GM12878 (cell line): Measurements from ENCODE around the gene FTH1. TPM values are rescaled to one million over a fixed set of nuclear protein-coding genes. Genes with fewer than 3 reads are reported as not detected.

Experiments used
- ATAC-seq: fragments of 200-7000 bp; cut with Tn5 transposase; 3 replicates; pipeline ENCODE4 v1.9.1; 2020; ENCODE audit warnings: mild to moderate bottlenecking, moderate library complexity
- BruUV-seq: library from RNA; stranded (reverse); fragments of 400-500 nt; replicated peaks from 2 replicates; lab custom pipeline; 2021; lab: Mats Ljungman, UMichigan
- CTCF ChIA-PET: fragments of 300-600 bp; sonication (Branson Sonifier 250); formaldehyde crosslinking; extraction: SDS; loops from one replicate; lab custom pipeline; 2021; ENCODE audit warnings: inconsistent platforms; lab: Yijun Ruan, JAX
- POLR2A ChIA-PET: fragments of 350-600 bp; formaldehyde crosslinking; extraction: SDS; loops from one replicate; lab custom pipeline; 2021; ENCODE audit warnings: inconsistent platforms; lab: Charles Lee
- RAD21 ChIA-PET: fragments of 300-600 bp; sonication (Branson Sonifier 250); formaldehyde crosslinking; loops from one replicate; lab custom pipeline; 2023; ENCODE audit warnings: antibody characterized with exemption; ENCODE audit not compliant: unreplicated experiment; lab: Charles Lee
- SMC1A ChIA-PET: fragments of 300-600 bp; sonication (Branson Sonifier 250); formaldehyde crosslinking; loops from one replicate; lab custom pipeline; 2023; ENCODE audit not compliant: unreplicated experiment, uncharacterized antibody; lab: Charles Lee
- DNase-seq: peaks from one replicate; pipeline ENCODE4 v3.0.0-alpha.2; 2011; ENCODE audit warnings: low read depth, low spot score
- FAIRE-seq: peaks from 3 replicates; lab custom pipeline; 2011; peaks lifted over from hg19 to GRCh38; lab: Jason Lieb, UNC
- H2AFZ ChIP-seq: 2 replicates; pipeline ENCODE4 v1.6.0; 2011; ENCODE audit warnings: low read depth, low read length, control low read depth; ENCODE audit not compliant: control insufficient read depth
- H3K27ac ChIP-seq: 2 replicates; pipeline ENCODE4 v1.5.1; 2011; ENCODE audit warnings: control low read depth; ENCODE audit not compliant: control insufficient read depth, insufficient read depth
- H3K27me3 ChIP-seq, 2 experiments: replicated peaks in 1 of 2; 2 replicates each; pipeline versions ENCODE4 v1.6.0 to v1.6.1; 2011; ENCODE audit warnings: low read length in 1 of 2; ENCODE audit not compliant: control insufficient read depth in 2 of 2, insufficient read depth in 2 of 2
- H3K36me3 ChIP-seq, 2 experiments: 2 replicates each; pipeline ENCODE4 v1.5.1; 2011; ENCODE audit warnings: low read length in 1 of 2; ENCODE audit not compliant: control insufficient read depth in 2 of 2, insufficient read depth in 2 of 2
- H3K4me1 ChIP-seq: 2 replicates; pipeline ENCODE4 v1.6.1; 2011; ENCODE audit warnings: mild to moderate bottlenecking, low read length, moderate library complexity, mixed read lengths; ENCODE audit not compliant: control insufficient read depth, insufficient read depth
- H3K4me2 ChIP-seq: 2 replicates; pipeline ENCODE4 v1.6.0; 2011; ENCODE audit warnings: control low read depth; ENCODE audit not compliant: control insufficient read depth, insufficient read depth
- H3K4me3 ChIP-seq: fragments of 200-600 bp; sonication (generic); 2 replicates; pipeline ENCODE4 v1.5.1; 2016
- H3K79me2 ChIP-seq: 2 replicates; pipeline ENCODE4 v1.6.0; 2011; ENCODE audit warnings: low read length; ENCODE audit not compliant: control insufficient read depth, insufficient read depth
- H3K9ac ChIP-seq: 2 replicates; pipeline ENCODE4 v1.8.0; 2011; ENCODE audit warnings: low read length, control low read depth, mixed read lengths; ENCODE audit not compliant: control insufficient read depth, insufficient read depth
- H3K9me3 ChIP-seq: replicated peaks from 3 replicates; pipeline ENCODE4 v1.5.1; 2011; ENCODE audit warnings: mild to moderate bottlenecking, low read length; ENCODE audit not compliant: control insufficient read depth, insufficient read depth
- H4K20me1 ChIP-seq: 2 replicates; pipeline ENCODE4 v1.6.0; 2011; ENCODE audit not compliant: control insufficient read depth, insufficient read depth
- ETV6 ChIP-seq, 2 experiments: fragments of 450-650 bp in 1 of 2; IDR thresholded peaks in 1 of 2; conservative IDR thresholded peaks in 1 of 2; 2 replicates each; pipeline ENCODE4 v1.6.1; 2014; ENCODE audit warnings: antibody characterized with exemption in 1 of 2, borderline replicate concordance in 1 of 2, low read depth in 1 of 2, mild to moderate bottlenecking in 1 of 2, moderate library complexity in 1 of 2
- IKZF2 ChIP-seq, 2 experiments: fragments of 450-650 bp; IDR thresholded peaks; 2 replicates each; pipeline ENCODE4 v1.6.1; 2017; ENCODE audit warnings: mild to moderate bottlenecking in 2 of 2, moderate library complexity in 2 of 2
- NKRF ChIP-seq: fragments of 450-650 bp; conservative IDR thresholded peaks from 2 replicates; pipeline ENCODE4 v1.6.1; 2017; ENCODE audit warnings: mild to moderate bottlenecking, moderate library complexity
- POLR2A ChIP-seq: IDR thresholded peaks from 2 replicates; pipeline ENCODE4 v1.6.1; 2011; ENCODE audit warnings: low read depth, mild to moderate bottlenecking, low read length
- USF2 ChIP-seq: IDR thresholded peaks from 2 replicates; pipeline ENCODE4 v1.6.1; 2011; ENCODE audit warnings: low read depth, low read length, improper control_type of control experiment, borderline replicate concordance
- ZNF592 ChIP-seq: fragments of 450-650 bp; IDR thresholded peaks from 2 replicates; pipeline ENCODE4 v1.6.1; 2017; ENCODE audit warnings: mild to moderate bottlenecking, moderate library complexity
- ZNF622 ChIP-seq: fragments of 450-650 bp; IDR thresholded peaks from 2 replicates; pipeline ENCODE4 v1.6.1; 2017; ENCODE audit warnings: mild to moderate bottlenecking, inconsistent platforms
- ZNF687 ChIP-seq: fragments of 450-650 bp; IDR thresholded peaks from 2 replicates; pipeline ENCODE4 v1.6.1; 2017; ENCODE audit warnings: mild to moderate bottlenecking, moderate library complexity
- WGBS: methylation state at CpG from one replicate; pipeline ENCODE4 v1.1.6; 2016; ENCODE audit warnings: low lambda C conversion rate; ENCODE audit not compliant: insufficient replicate concordance, insufficient coverage; ENCODE audit errors: missing lambda C conversion rate; 5-methylcytosine and 5-hydroxymethylcytosine counted together
- in situ Hi-C: fragments of 300-500 bp; cut with MboI; formaldehyde crosslinking; loops from 9 replicates; pipeline ENCODE4 v1.14.3; 2018; ENCODE audit warnings: mixed read lengths
- intact Hi-C: fragments of 100-400 bp; cut with micrococcal nuclease; formaldehyde crosslinking; loops from one replicate; pipeline ENCODE4 v1.14.2; 2022; ENCODE audit not compliant: unreplicated experiment
- polyA plus RNA-seq, 11 experiments: library from polyadenylated mRNA; depleted of rRNA in 4 of 11; unstranded in 6 of 11; stranded (reverse) in 5 of 11; fragments of >200 nt; fragmentation: Nextera tagmentation in 4 of 11; fragmentation: Illumina TruSeq in 1 of 11; extraction: Ambion mirVana in 4 of 11; extraction: Trizol in 1 of 11; gene quantifications; 1 replicate in 1 of 11; 2 replicates in 10 of 11; pipeline versions ENCODE4 v1.2.1 to v1.2.3, GENCODE V29; 2011 to 2016; ENCODE audit warnings: inconsistent platforms in 2 of 11, missing spikeins in 2 of 11, low read depth in 1 of 11
- total RNA-seq, 4 experiments: library from RNA; depleted of rRNA in 3 of 4; stranded (reverse); fragments of >200 nt in 3 of 4; fragmentation: Illumina TruSeq in 1 of 4; extraction: Trizol in 1 of 4; gene quantifications; 2 replicates each; pipeline versions ENCODE4 v1.2.1 to v1.2.3, GENCODE V29; 2013 to 2021

FTH1 gene
- total and polyA plus RNA-seq, 10 of the 15 experiments (the other 5 are each of a cell fraction or from before 2014, with no cell fraction given) = 289 to 4,154 (median 960) TPM

- peak overlapping the region; percentile 93 for H3K9ac ChIP-seq
- ChIA-PET RAD21 (interaction anchor here (1.0 to 2.7 kb wide), 7 partner anchors 20 to 153 kb away, joined by 3 to 13 read pairs (median 4); no protein-coding TSS in a partner anchor), SMC1A (interaction anchor here (0.7 to 5.8 kb wide), 7 partner anchors 13 to 171 kb away, joined by 3 to 29 read pairs (median 5); no protein-coding TSS in a partner anchor), CTCF (interaction anchor here (0.7 to 7.0 kb wide), 10 partner anchors 20 to 217 kb away, joined by 3 to 49 read pairs (median 4); partner anchors contain the start of genes FEN1 and TMEM258), POLR2A (interaction anchor here (0.7 to 2.2 kb wide), 10 partner anchors 8 to 786 kb away, joined by 3 to 12 read pairs (median 3); partner anchors contain the start of gene ZBTB3)
- BruUV-seq = TSS peak; percentile 83
- peak overlapping the region; percentile 51 for H2AFZ ChIP-seq
- H3K79me2 ChIP-seq = peaks cover 36% of the 10 kb centered on the region
- ATAC-seq = peak; percentile 53
- peaks cover 6 to 13% of the 10 kb centered on the region in 2 experiments for H3K36me3 ChIP-seq
- H3K27ac ChIP-seq = peak overlapping the region; percentile 96
- in situ Hi-C loops (no loop called here), intact Hi-C loops (loop anchor here (5.0 kb wide), 4 partner anchors 84 to 171 kb away; partner anchors contain the start of genes FADS2 and INCENP)
- peaks cover 49% of the 10 kb centered on the region for H3K4me1 ChIP-seq
- H3K4me3 ChIP-seq = peak overlapping the region; percentile 80
- H3K4me2 ChIP-seq = peak overlapping the region; percentile 72
- 11% methylated on average over 50 of the region's 53 CpGs for WGBS
- H3K9me3 ChIP-seq = no peaks in the 10 kb centered on the region
- no peaks in the 10 kb centered on the region for H3K27me3 ChIP-seq
- peaks cover 3% of the 10 kb centered on the region for H4K20me1 ChIP-seq
- no peak for FAIRE-seq
- DNase-seq = peak; percentile 62
- TF ChIP-seq IKZF2 (IDR thresholded peaks at IDR 0.05) (peak; percentile 89 to 92), USF2 (no peak), ZNF687 (peak; percentile 80), ETV6 (conservative IDR thresholded peaks at IDR 0.05 in 1 of 2, IDR thresholded peaks at IDR 0.05 in 1 of 2; ENCODE audit: borderline replicate concordance in 1 of 2, low read depth in 1 of 2) (no peak; a peak in 1 of 4 replicates), ZNF622 (no peak), ZNF592 (peak; percentile 62; the same call in 1 of the 2 replicates), POLR2A (peak; percentile 9; the same call in 1 of the 2 replicates), NKRF (no peak)
Observed at GRCh38 chr11:61967924-61968757, 707 bp upstream of the FTH1 start.
